ENCODE results near the gene EVC2. TPM values are rescaled to one million over a fixed set of nuclear protein-coding genes. Genes with fewer than 3 reads are reported as not detected.

EVC2 gene
- total and polyA plus RNA-seq, 2 experiments from 2014 or later, result 4.3 to 8.1 TPM

DNA sequence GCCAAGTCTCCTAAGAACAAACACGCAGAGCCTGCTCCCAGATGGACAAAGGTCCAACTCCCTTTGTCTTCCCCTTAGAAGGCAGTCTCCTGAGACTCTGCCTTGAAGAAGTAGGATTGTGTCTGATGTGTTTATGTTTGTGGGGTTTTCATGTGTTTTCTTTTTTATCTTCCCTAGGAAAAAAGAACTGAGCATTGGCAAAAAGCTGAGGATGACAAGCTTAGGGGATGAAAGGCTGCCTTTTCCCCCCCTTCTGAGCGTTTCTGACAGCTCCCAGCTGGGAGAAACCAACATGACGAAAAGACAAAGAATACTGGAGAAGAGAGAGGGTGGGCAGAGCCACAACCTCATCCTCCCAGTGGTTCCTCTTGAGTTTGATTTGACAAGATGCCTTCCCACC, 181.1 kb downstream of the EVC2 start:
- in situ Hi-C loops (cut with MboI), result no loop called here
- Histone ChIP-seq H3K9me3 (ENCODE audit: low read depth) (no peaks in the 10 kb centered on the region), H3K4me3 (no peak overlapping the region), H3K27ac (no peak overlapping the region), H3K9ac (no peak overlapping the region), H3K4me2 (ENCODE audit: unreplicated experiment) (no peak overlapping the region), H2AFZ (no peak overlapping the region), H3K4me1 (ENCODE audit: insufficient read depth) (no peaks in the 10 kb centered on the region), H3K36me3 (ENCODE audit: low read depth) (peaks cover 3% of the 10 kb centered on the region; the same call in 1 of the 2 replicates), H3K79me2 (ENCODE audit: insufficient read depth) (no peaks in the 10 kb centered on the region), H3K27me3 (replicated peaks; ENCODE audit: insufficient read depth) (no peaks in the 10 kb centered on the region), H3K9me2 (ENCODE audit: insufficient read depth) (no peaks in the 10 kb centered on the region), H3F3A (ENCODE audit: insufficient read depth) (no peaks in the 10 kb centered on the region), H4K20me1 (ENCODE audit: insufficient read depth) (no peaks in the 10 kb centered on the region)
- TF ChIP-seq EZH2 (IDR thresholded peaks at IDR 0.05; ENCODE audit: insufficient read depth, poor library complexity, severe bottlenecking), result no peak
- no peak for TF ChIP-seq EZH2phosphoT487 (IDR thresholded peaks at IDR 0.05; ENCODE audit: insufficient read depth, low read depth)
- no peak for DNase-seq
- 75 to 83% methylated on average over 3 of the region's 3 CpGs for WGBS, 2 experiments (ENCODE audit: low coverage in 1 of 2, low lambda C conversion rate in 2 of 2, missing lambda C conversion rate in 2 of 2)

DNA sequence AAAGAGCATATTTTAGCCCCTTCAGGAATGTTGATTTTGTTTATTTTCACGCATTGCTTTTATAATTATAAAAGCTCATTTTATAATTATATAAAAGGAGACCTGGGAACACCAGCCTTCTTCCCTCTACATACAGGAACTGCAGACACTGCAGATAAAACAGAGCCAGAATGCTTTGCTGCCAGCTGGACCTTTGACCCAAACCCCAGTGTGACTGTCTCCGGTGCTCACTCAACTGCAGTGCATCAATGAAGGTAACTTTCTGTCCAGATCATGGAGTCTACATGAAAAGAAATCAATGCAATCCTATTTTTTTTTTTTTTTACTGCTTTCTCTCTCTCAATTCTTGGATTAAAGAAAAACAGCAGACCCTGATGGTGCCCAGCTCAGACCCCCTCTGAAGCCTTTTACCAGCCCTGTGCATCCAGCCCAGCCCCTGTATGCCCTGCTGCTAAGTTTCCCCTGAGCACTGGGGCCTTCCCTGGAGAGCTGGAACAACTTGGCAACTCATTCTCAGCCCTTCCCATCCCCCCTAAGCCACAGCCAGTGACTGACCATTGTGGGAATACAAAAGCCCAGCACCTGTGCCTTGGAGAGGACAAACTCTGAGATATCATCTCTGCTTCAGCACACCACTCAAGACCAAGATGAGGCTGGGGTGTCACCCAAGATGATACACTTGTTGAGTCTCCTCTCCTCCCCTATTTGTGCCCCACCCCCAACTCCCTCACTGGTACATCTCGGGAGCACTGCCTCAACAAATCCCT, 182.1 kb downstream of the EVC2 start:
- Histone ChIP-seq H3K79me2 (ENCODE audit: insufficient read depth) (no peaks in the 10 kb centered on the region), H3K36me3 (ENCODE audit: low read depth) (peaks cover 3% of the 10 kb centered on the region; the same call in 1 of the 2 replicates), H3K27me3 (replicated peaks; ENCODE audit: insufficient read depth) (no peaks in the 10 kb centered on the region), H3K27ac (no peak overlapping the region), H4K20me1 (ENCODE audit: insufficient read depth) (no peaks in the 10 kb centered on the region), H2AFZ (no peak overlapping the region), H3K9me3 (ENCODE audit: low read depth) (no peaks in the 10 kb centered on the region), H3K4me1 (ENCODE audit: insufficient read depth) (no peaks in the 10 kb centered on the region), H3K9ac (no peak overlapping the region), H3K4me2 (ENCODE audit: unreplicated experiment) (no peak overlapping the region), H3K4me3 (no peak overlapping the region), H3K9me2 (ENCODE audit: insufficient read depth) (no peaks in the 10 kb centered on the region), H3F3A (ENCODE audit: insufficient read depth) (no peaks in the 10 kb centered on the region)
- DNase-seq, result no peak
- WGBS, 2 experiments (ENCODE audit: low coverage in 1 of 2, low lambda C conversion rate in 2 of 2, missing lambda C conversion rate in 2 of 2), result 96 to 100% methylated on average over 3 of the region's 3 CpGs
- TF ChIP-seq EZH2phosphoT487 (IDR thresholded peaks at IDR 0.05; ENCODE audit: insufficient read depth, low read depth) (no peak), EZH2 (IDR thresholded peaks at IDR 0.05; ENCODE audit: insufficient read depth, poor library complexity, severe bottlenecking) (no peak)
- in situ Hi-C loops (cut with MboI), result no loop called here

- 75 to 78% methylated on average over 5 of the region's 5 CpGs for WGBS, 2 experiments (ENCODE audit: low coverage in 1 of 2, low lambda C conversion rate in 2 of 2, missing lambda C conversion rate in 2 of 2)
- H3K27ac ChIP-seq, result no peak overlapping the region
Observed at GRCh38 chr4:5524446-5525299, 183.7 kb downstream of the EVC2 start.

GRCh38 chr4:5517372-5517771, 191.0 kb downstream of the EVC2 start:
- H3K36me3 ChIP-seq (ENCODE audit: low read depth), result no peaks in the 10 kb centered on the region
- H4K20me1 ChIP-seq (ENCODE audit: insufficient read depth), result no peaks in the 10 kb centered on the region
- H3K4me1 ChIP-seq (ENCODE audit: insufficient read depth), result no peaks in the 10 kb centered on the region
- H2AFZ ChIP-seq, result no peak overlapping the region
- no peaks in the 10 kb centered on the region for H3K79me2 ChIP-seq (ENCODE audit: insufficient read depth)
- H3K27me3 ChIP-seq (replicated peaks; ENCODE audit: insufficient read depth), result no peaks in the 10 kb centered on the region
- 92 to 94% methylated on average over 4 of the region's 4 CpGs for WGBS, 2 experiments (ENCODE audit: low coverage in 1 of 2, low lambda C conversion rate in 2 of 2, missing lambda C conversion rate in 2 of 2)
- no peak overlapping the region for H3K9ac ChIP-seq
- no peak for DNase-seq
- in situ Hi-C loops (cut with MboI), result no loop called here
- H3K9me3 ChIP-seq (ENCODE audit: low read depth), result no peaks in the 10 kb centered on the region
- TF ChIP-seq EZH2phosphoT487 (IDR thresholded peaks at IDR 0.05; ENCODE audit: insufficient read depth, low read depth) (no peak), EZH2 (IDR thresholded peaks at IDR 0.05; ENCODE audit: insufficient read depth, poor library complexity, severe bottlenecking) (no peak)
- H3K4me3 ChIP-seq, result no peak overlapping the region
- no peak overlapping the region for H3K4me2 ChIP-seq (ENCODE audit: unreplicated experiment)
- H3K9me2 ChIP-seq (ENCODE audit: insufficient read depth), result no peaks in the 10 kb centered on the region
- H3F3A ChIP-seq (ENCODE audit: insufficient read depth), result no peaks in the 10 kb centered on the region
- H3K27ac ChIP-seq, result no peak overlapping the region

More at GRCh38 chr4:5524446-5525299, 183.7 kb downstream of the EVC2 start:
- Histone ChIP-seq H3K4me1 (ENCODE audit: insufficient read depth) (no peaks in the 10 kb centered on the region), H4K20me1 (ENCODE audit: insufficient read depth) (no peaks in the 10 kb centered on the region), H3K4me3 (no peak overlapping the region), H3F3A (ENCODE audit: insufficient read depth) (no peaks in the 10 kb centered on the region), H3K9me2 (ENCODE audit: insufficient read depth) (no peaks in the 10 kb centered on the region), H3K4me2 (ENCODE audit: unreplicated experiment) (no peak overlapping the region), H3K27me3 (replicated peaks; ENCODE audit: insufficient read depth) (no peaks in the 10 kb centered on the region), H3K9me3 (ENCODE audit: low read depth) (no peaks in the 10 kb centered on the region), H3K9ac (no peak overlapping the region), H3K79me2 (ENCODE audit: insufficient read depth) (no peaks in the 10 kb centered on the region), H2AFZ (no peak overlapping the region), H3K36me3 (ENCODE audit: low read depth) (peaks cover 3% of the 10 kb centered on the region; the same call in 1 of the 2 replicates)
- peak; percentile 33 for DNase-seq
- in situ Hi-C loops (cut with MboI), result no loop called here
- TF ChIP-seq EZH2 (IDR thresholded peaks at IDR 0.05; ENCODE audit: insufficient read depth, poor library complexity, severe bottlenecking), result no peak
- TF ChIP-seq EZH2phosphoT487 (IDR thresholded peaks at IDR 0.05; ENCODE audit: insufficient read depth, low read depth), result no peak

Measured in GM23248 (cell line).